ENCODE measurements around the gene PODXL2. TPM values are rescaled to one million over a fixed set of nuclear protein-coding genes. Genes with fewer than 3 reads are reported as not detected.
"Not testable (repeated sequence)": the region's sequence is repeated elsewhere in the genome, so short reads cannot be mapped to it uniquely, and the experiment has no call there.

The PODXL2 gene
- total RNA-seq, 2 donors from 2014 or later = 0.69 to 1.4 TPM

DNA sequence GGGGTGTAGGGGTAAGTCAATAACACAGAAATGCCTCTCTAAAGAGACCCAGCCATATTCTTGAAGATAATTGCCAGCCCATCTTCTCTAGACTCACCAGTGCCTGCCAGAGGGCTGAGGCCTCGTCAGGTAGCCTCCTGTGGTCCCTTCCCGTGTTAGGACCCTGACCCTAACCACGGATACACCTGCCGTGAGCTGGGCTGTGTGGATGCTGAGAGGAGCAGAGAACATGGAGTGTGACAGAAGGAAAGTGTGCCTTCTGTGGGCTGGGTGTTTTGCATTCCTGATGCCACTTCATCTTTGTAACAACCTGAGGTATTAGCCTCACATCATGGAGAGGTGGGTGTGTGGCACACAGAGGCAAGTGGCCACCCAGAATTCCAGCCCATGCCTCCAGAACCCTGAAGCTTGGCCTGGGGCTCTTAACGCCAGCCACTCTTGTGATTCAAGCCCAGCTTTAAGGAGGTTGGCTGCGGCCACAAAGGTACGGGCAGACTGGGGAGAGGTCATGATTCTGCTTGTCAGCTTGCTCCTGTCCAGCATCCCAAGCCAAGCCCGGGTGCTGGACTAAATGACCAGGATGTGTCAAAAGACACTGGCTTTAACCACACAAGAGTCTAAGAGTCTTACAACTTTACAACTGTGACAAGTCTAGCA lies 22.7 kb downstream of the PODXL2 start:
- Mint-ChIP-seq H3K27ac (no peak overlapping the region), H3K4me1 (no peaks in the 10 kb centered on the region), H3K9me3 (no peaks in the 10 kb centered on the region), H3K36me3 (ENCODE audit: low read depth) (no peaks in the 10 kb centered on the region), H3K27me3 (no peaks in the 10 kb centered on the region), H3K4me3 (no peak overlapping the region)
- ATAC-seq (replicated peaks) = no peak

DNA sequence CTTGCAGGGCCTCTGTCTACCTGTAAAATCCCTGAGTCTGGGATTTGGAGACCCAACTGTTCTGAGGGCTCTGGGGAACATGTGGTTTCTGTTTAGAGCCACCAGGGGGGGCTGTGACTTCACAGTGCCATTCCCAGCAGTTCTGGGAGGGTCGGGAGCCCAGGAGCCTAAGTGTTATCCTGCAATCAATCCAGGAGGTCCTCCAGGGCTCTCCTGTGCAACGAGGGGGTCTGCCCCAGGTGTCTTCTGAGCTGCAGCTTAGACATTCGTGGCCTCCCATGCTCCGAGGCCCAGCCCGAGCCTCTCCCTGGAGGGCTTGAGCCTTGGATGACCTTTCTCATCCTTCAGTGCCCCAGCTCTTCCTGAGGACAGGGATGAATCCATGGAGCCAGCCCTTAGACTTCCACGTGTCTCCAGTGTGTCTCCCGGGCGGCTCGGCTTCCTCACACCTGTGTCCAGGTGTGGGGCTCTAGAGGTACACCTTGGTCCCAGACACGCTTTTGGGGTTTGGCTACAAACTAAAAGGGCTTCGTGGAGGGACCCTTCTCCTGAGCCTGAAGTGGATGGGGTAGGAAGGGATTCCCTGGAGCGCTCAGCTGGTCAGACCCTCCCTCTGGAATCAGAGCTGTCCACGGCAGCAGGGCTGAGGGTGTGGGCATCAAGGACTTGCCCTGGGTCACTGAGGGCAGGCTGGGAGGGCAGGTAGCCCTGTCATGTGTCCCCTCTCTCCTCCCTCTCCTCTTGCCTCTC lies 23.4 kb downstream of the PODXL2 start:
- H3K27ac Mint-ChIP-seq = peak overlapping the region; percentile 24
- H3K4me1 Mint-ChIP-seq = no peaks in the 10 kb centered on the region
- no peaks in the 10 kb centered on the region for H3K9me3 Mint-ChIP-seq
- ATAC-seq (replicated peaks) = peak; percentile 66
- no peaks in the 10 kb centered on the region for H3K27me3 Mint-ChIP-seq
- no peak overlapping the region for H3K4me3 Mint-ChIP-seq
- H3K36me3 Mint-ChIP-seq (ENCODE audit: low read depth) = no peaks in the 10 kb centered on the region

DNA sequence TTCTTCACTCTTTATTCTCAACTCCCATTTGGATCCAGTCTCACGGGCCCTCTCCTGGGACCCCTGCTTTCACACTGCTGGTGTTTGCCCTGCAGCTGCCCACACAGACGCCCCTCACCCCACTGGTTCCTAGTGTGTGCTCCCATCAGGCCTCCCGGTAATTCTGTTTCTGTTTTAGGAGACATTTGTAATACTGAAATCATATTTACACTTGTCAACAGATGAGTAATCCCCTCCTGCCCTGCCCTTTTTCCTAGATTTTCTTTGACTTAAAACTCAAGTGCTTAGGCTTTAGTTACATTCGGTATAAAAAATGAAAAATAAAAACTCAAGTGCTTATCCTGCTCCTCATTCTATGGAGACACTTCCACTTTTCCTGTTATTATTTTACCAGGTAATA lies 25.4 kb downstream of the PODXL2 start:
- no peaks in the 10 kb centered on the region for H3K9me3 Mint-ChIP-seq
- no peak overlapping the region for H3K27ac Mint-ChIP-seq
- no peak overlapping the region for H3K4me3 Mint-ChIP-seq
- no peak for ATAC-seq (replicated peaks)
- no peaks in the 10 kb centered on the region for H3K4me1 Mint-ChIP-seq
- H3K27me3 Mint-ChIP-seq = no peaks in the 10 kb centered on the region
- H3K36me3 Mint-ChIP-seq (ENCODE audit: low read depth) = no peaks in the 10 kb centered on the region

DNA sequence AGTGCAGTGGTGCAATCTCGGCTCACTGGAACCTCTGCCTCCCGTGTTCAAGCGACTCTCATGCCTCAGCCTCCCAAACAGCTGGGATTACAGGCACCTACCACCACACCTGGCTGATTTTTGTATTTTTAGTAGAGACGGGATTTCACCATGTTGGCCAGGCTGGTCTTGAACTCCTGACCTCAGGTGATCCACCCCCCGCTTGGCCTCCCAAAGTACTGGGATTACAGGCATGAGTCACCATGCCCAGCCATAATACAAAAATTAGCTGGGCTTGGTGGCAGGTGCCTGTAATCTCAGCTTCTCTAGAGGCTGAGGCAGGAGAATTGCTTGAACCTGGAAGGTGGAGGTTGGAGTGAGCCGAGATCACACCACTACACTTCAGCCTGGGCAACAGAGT lies 26.0 kb downstream of the PODXL2 start:
- ATAC-seq (replicated peaks); H3K4me3 Mint-ChIP-seq; H3K36me3 Mint-ChIP-seq (ENCODE audit: low read depth); H3K27me3 Mint-ChIP-seq; H3K4me1 Mint-ChIP-seq; H3K9me3 Mint-ChIP-seq; H3K27ac Mint-ChIP-seq: not testable (repeated sequence)

DNA sequence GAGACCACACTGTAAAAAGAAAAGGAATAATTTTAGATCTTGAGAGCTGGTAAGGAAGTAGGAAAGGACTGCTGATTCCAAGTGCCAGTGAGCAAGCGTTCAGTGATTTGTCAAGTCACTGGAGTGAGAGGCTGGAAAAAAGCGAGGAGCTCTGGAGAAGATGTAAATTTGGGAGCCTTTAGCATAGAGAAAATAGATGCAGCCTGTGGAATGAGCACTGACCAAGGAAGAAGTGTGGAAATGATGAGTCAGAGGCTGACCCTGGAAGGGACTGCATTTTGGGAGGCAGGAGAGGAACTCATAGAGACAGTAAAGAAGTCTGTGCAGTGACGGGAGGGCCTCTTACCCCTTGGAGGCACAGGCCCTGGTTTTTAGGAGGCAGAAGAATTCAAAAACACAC lies 26.7 kb downstream of the PODXL2 start:
- H3K36me3 Mint-ChIP-seq (ENCODE audit: low read depth) = no peaks in the 10 kb centered on the region
- H3K4me1 Mint-ChIP-seq = no peaks in the 10 kb centered on the region
- no peak overlapping the region for H3K27ac Mint-ChIP-seq
- no peak overlapping the region for H3K4me3 Mint-ChIP-seq
- H3K27me3 Mint-ChIP-seq = no peaks in the 10 kb centered on the region
- H3K9me3 Mint-ChIP-seq = no peaks in the 10 kb centered on the region
- no peak for ATAC-seq (replicated peaks)

DNA sequence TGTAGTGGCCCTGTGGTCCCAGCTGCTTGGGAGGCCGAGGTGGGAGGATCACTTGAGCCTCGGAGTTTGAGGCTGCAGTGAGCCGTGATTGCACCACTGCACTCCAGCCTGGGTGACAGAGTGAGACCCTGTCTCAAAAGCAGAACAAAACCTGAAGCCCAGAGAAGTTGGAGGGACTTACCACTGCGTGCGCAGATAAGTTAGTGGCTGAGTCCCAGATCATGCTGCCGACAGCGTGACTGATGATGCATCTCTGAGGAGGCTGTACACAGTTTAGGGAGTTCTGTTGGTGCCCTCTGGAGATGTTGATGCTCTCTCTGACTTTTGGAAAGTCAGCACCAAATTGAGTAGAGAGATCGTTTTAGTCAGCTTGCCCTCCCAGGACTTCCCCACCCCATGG lies 27.9 kb downstream of the PODXL2 start:
- H3K4me3 Mint-ChIP-seq = no peak overlapping the region
- H3K27me3 Mint-ChIP-seq = no peaks in the 10 kb centered on the region
- H3K9me3 Mint-ChIP-seq = no peaks in the 10 kb centered on the region
- ATAC-seq (replicated peaks) = no peak
- H3K4me1 Mint-ChIP-seq = no peaks in the 10 kb centered on the region
- H3K27ac Mint-ChIP-seq = no peak overlapping the region
- H3K36me3 Mint-ChIP-seq (ENCODE audit: low read depth) = no peaks in the 10 kb centered on the region

DNA sequence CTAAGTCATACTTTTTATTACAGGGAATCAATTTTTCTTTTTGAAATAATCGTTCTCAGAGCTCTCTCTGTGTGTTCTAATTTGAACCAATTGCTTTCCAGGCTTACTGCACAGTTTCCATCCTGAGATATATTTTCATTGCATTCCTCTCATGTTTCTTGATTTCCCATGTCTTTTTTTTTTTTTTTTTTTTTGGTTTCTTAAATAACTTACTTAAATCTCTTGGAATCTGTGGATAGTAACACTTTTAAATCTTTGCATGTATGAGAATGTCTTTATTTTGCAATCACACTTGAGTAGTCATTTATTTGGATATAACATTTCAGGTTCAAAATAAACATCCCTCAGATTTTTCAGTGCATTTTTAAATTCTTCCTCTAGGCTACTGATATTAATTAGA lies 29.2 kb downstream of the PODXL2 start:
- no peak overlapping the region for H3K27ac Mint-ChIP-seq
- H3K9me3 Mint-ChIP-seq = no peaks in the 10 kb centered on the region
- no peaks in the 10 kb centered on the region for H3K4me1 Mint-ChIP-seq
- no peaks in the 10 kb centered on the region for H3K36me3 Mint-ChIP-seq (ENCODE audit: low read depth)
- H3K4me3 Mint-ChIP-seq = no peak overlapping the region
- no peak for ATAC-seq (replicated peaks)
- H3K27me3 Mint-ChIP-seq = no peaks in the 10 kb centered on the region

DNA sequence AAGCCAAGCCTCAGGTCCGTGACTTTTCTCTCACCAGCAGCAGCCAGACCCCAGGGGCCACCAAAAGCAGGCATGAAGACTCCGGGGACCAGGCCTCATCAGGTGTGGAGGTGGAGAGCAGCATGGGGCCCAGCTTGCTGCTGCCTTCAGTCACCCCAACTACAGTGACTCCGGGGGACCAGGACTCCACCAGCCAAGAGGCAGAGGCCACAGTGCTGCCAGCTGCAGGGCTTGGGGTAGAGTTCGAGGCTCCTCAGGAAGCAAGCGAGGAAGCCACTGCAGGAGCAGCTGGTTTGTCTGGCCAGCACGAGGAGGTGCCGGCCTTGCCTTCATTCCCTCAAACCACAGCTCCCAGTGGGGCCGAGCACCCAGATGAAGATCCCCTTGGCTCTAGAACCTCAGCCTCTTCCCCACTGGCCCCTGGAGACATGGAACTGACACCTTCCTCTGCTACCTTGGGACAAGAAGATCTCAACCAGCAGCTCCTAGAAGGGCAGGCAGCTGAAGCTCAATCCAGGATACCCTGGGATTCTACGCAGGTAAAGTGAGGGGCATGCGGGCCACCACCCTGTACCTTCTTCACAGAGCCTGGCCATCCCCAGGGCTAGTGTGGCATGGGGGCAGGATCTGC lies 31.8 kb downstream of the PODXL2 start:
- no peaks in the 10 kb centered on the region for H3K27me3 Mint-ChIP-seq
- H3K4me3 Mint-ChIP-seq = no peak overlapping the region
- H3K4me1 Mint-ChIP-seq = no peaks in the 10 kb centered on the region
- H3K9me3 Mint-ChIP-seq = no peaks in the 10 kb centered on the region
- ATAC-seq (replicated peaks) = no peak
- peak overlapping the region; percentile 31 for H3K27ac Mint-ChIP-seq
- no peaks in the 10 kb centered on the region for H3K36me3 Mint-ChIP-seq (ENCODE audit: low read depth)

DNA sequence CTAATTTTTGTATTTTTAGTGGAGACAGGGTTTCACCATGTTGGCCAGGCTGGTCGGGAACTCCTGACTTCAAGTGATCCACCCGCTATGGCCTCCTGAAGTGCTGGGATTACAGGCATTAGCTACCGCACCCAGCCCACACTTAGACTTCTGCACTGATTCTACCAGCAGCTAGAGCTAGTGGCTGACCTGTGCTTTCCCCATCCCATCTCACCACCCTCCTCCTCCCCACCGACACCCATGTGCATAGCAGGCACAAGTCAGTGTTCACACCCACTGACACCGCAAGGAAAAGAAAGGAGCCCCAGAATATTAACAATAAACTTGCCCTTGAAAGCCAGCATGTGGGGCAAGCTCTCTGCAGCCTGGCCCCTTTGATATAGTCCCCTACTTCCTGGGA lies 32.6 kb downstream of the PODXL2 start:
- Mint-ChIP-seq H3K27me3 (no peaks in the 10 kb centered on the region), H3K4me3 (no peak overlapping the region)
- no peak for ATAC-seq (replicated peaks)

DNA sequence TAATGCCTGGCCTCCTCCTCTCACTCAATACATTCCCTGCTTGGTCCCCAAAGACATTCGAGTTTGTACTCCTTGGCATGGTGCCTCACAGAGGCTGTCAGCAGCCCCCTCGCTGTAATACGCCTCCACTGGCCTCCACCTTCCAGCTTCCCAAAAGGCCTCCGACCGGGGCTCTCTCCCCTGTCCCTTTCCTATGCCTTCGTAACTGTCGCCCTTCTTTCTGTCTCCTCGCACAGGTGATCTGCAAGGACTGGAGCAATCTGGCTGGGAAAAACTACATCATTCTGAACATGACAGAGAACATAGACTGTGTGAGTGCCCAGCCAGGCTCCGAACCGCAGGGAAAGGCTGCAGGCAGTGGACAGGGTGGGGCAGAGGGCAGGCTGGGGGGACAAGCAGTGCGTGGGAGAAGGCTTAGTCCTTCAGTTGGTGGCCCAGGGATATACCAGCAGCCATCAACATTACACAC lies 33.0 kb downstream of the PODXL2 start:
- Mint-ChIP-seq H3K4me1 (no peaks in the 10 kb centered on the region), H3K9me3 (no peaks in the 10 kb centered on the region), H3K36me3 (ENCODE audit: low read depth) (no peaks in the 10 kb centered on the region), H3K27ac (no peak overlapping the region), H3K27me3 (no peaks in the 10 kb centered on the region), H3K4me3 (no peak overlapping the region)
- ATAC-seq (replicated peaks) = no peak

More for the DNA sequence above, 32.6 kb downstream of the PODXL2 start:
- Mint-ChIP-seq H3K36me3 (ENCODE audit: low read depth) (no peaks in the 10 kb centered on the region), H3K9me3 (no peaks in the 10 kb centered on the region), H3K27ac (no peak overlapping the region), H3K4me1 (no peaks in the 10 kb centered on the region)

DNA sequence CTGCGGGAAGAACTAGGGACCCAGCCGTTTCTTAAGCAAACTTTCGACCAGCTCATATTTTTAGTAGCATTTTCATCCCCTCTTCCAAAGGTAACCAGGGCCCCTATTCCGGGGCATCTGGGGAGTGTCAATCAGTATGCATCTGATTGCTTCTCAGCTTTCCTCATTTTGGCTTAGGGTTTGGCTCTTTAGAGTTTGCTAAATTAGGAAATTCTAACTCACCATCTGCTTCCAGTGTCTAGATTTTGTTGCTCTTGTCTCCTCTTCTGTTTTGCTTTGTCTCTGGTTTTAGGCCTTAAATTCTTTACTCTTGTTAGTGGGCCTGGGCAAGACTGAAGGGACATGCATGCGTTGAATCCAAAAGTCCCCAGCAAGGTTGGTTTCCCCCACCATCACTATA lies 34.2 kb downstream of the PODXL2 start:
- Mint-ChIP-seq H3K4me3 (no peak overlapping the region), H3K27me3 (no peaks in the 10 kb centered on the region), H3K9me3 (no peaks in the 10 kb centered on the region), H3K4me1 (no peaks in the 10 kb centered on the region), H3K27ac (no peak overlapping the region), H3K36me3 (ENCODE audit: low read depth) (no peaks in the 10 kb centered on the region)
- ATAC-seq (replicated peaks) = no peak

DNA sequence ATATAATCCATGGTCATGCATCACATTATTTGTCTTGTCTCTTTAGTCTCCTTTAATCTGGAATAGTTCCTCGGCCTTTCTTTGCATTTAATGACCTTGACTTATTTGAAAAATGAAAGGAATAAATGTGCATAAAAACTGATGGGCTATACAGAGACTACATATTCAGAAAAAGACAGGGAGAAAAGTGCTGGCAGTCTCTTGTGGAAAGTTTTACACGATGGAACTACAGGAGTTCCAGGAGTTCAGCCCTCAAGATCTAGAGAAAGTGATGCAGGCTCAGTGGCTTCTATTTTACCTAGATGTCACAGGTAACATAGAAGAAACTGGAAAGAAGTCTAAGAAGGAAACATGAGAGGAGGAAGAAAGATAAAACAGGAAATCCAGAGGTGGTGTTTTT lies 36.2 kb downstream of the PODXL2 start:
- no peaks in the 10 kb centered on the region for H3K9me3 Mint-ChIP-seq
- no peaks in the 10 kb centered on the region for H3K36me3 Mint-ChIP-seq (ENCODE audit: low read depth)
- H3K4me1 Mint-ChIP-seq = no peaks in the 10 kb centered on the region
- no peak overlapping the region for H3K4me3 Mint-ChIP-seq
- H3K27me3 Mint-ChIP-seq = no peaks in the 10 kb centered on the region
- no peak for ATAC-seq (replicated peaks)
- H3K27ac Mint-ChIP-seq = no peak overlapping the region

DNA sequence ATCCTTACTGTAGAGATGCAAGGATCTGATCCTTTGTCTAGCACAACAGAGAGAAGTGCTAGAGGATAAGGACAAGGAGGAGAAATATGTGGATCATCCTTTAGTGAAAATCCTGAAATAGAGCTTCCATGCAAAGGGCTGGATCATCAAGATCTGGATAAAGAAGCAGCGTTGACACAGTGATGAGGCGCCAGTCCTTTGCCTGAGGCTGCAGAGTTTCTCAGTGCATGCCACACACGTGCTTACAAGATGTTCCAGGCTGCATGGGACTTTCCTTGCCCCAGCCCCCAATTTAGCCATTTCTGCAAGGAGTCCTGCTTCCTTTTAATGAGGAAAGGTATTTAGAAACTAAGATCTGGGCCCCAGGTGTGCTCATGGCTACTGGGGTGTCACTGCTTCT lies 36.6 kb downstream of the PODXL2 start:
- Mint-ChIP-seq H3K4me3 (no peak overlapping the region), H3K9me3 (no peaks in the 10 kb centered on the region), H3K27ac (no peak overlapping the region), H3K4me1 (no peaks in the 10 kb centered on the region), H3K27me3 (no peaks in the 10 kb centered on the region), H3K36me3 (ENCODE audit: low read depth) (no peaks in the 10 kb centered on the region)
- ATAC-seq (replicated peaks) = no peak

DNA sequence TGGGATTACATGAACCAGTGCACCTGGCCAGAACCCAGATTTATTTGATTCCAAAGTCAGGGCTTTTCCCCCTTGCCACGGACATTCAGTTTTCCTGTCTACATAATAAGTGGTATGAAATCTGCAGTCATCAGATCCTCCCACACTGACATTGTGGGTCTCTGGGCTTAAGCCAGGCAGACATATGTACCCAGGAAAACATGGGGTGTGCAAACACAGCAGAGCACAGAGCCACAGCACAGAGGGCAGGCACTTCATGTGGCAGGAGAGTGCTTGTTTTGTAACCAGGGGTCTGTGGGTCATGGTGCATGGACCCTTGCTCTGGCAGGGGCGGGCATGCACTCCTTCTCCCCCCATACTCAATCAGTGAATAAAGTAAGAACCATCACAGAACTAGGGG lies 37.7 kb downstream of the PODXL2 start:
- H3K4me1 Mint-ChIP-seq = no peaks in the 10 kb centered on the region
- H3K36me3 Mint-ChIP-seq (ENCODE audit: low read depth) = no peaks in the 10 kb centered on the region
- no peak overlapping the region for H3K4me3 Mint-ChIP-seq
- ATAC-seq (replicated peaks) = no peak
- H3K9me3 Mint-ChIP-seq = no peaks in the 10 kb centered on the region
- no peaks in the 10 kb centered on the region for H3K27me3 Mint-ChIP-seq
- no peak overlapping the region for H3K27ac Mint-ChIP-seq

DNA sequence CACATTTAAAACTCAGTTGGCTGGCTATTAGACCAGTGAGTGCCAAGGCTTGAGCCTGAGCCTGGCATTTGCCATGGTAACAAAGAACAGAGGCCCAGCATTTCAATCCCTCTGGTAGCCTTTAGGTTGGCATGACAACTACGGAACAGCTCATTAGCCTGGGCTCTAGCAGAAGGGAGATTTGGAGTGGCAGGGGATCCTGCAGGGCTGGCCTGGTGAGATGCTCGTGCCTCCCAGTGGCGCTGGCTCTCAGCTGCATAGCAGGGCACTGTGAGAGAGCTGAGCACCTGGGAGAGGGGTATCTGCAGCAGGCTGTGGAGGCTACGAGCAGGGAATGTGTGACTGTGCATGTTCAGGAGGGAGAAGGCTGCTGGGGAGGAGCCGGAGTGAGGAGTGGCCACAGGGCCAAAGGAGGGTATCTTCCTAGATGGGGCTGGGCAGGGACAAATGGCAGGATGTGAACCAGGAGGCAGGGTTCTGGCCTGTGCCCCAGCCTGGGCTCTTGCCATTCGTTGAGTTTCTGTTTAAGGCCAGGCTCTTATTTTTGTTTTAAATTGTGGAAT lies 38.2 kb downstream of the PODXL2 start:
- no peak for ATAC-seq (replicated peaks)
- no peaks in the 10 kb centered on the region for H3K4me1 Mint-ChIP-seq
- no peak overlapping the region for H3K4me3 Mint-ChIP-seq
- H3K27ac Mint-ChIP-seq = no peak overlapping the region
- H3K9me3 Mint-ChIP-seq = no peaks in the 10 kb centered on the region
- H3K36me3 Mint-ChIP-seq (ENCODE audit: low read depth) = no peaks in the 10 kb centered on the region
- H3K27me3 Mint-ChIP-seq = no peaks in the 10 kb centered on the region
